Coronary artery (tissue), 2 donors: ENCODE data around the gene NANOGP8.

Experiments
- DNase-seq: peaks from one replicate; pipeline ENCODE4 v3.0.0-alpha.2; 2017; ENCODE audit warnings: low spot score
- H3K27ac ChIP-seq, 2 donors: fragments of 200-600 bp; sonication (generic); one replicate each; pipeline ENCODE4 v1.5.1; 2016 to 2019
- H3K4me3 ChIP-seq: fragments of 200-600 bp; sonication (generic); 2 replicates; pipeline ENCODE4 v1.5.1; 2016; ENCODE audit warnings: mild to moderate bottlenecking, moderate library complexity
- CTCF ChIP-seq: fragments of 200-600 bp; sonication (generic); IDR thresholded peaks from one replicate; pipeline ENCODE4 v1.5.1; 2019; ENCODE audit warnings: antibody characterized with exemption

NANOGP8 gene

GRCh38 chr15:35043373-35044095 is 41.6 kb downstream of the NANOGP8 start:
- Histone ChIP-seq H3K4me3 (no peak overlapping the region), H3K27ac (no peak overlapping the region)
- no peak for TF ChIP-seq CTCF
- no peak for DNase-seq

- TF ChIP-seq CTCF = no peak
- no peak overlapping the region for H3K4me3 ChIP-seq
These were observed 44.5 kb downstream of the NANOGP8 start for GRCh38 chr15:35040339-35041255.

GRCh38 chr15:35038626-35039451 is 46.3 kb downstream of the NANOGP8 start:
- DNase-seq = no peak
- Histone ChIP-seq H3K27ac (no peak overlapping the region), H3K4me3 (no peak overlapping the region)
- no peak for TF ChIP-seq CTCF

More at GRCh38 chr15:35040339-35041255, 44.5 kb downstream of the NANOGP8 start:
- DNase-seq = no peak
- H3K27ac ChIP-seq = no peak overlapping the region
